GM23338 (cell line): ENCODE measurements around the gene MARCKSL1. TPM values are rescaled to one million over a fixed set of nuclear protein-coding genes. Genes with fewer than 3 reads are reported as not detected.

Source experiments
- ATAC-seq: fragments of 200-7000 bp; cut with Tn5 transposase; 3 replicates; pipeline ENCODE4 v1.9.1; 2020
- DNase-seq: peaks from one replicate; pipeline ENCODE4 v3.0.0-alpha.2; 2015; ENCODE audit warnings: low spot score
- H2AFZ ChIP-seq: fragments of 200-600 bp; sonication (generic); 2 replicates; pipeline ENCODE4 v1.8.0; 2016; ENCODE audit warnings: antibody characterized with exemption, mild to moderate bottlenecking, moderate library complexity
- H3F3A ChIP-seq: fragments of 200-600 bp; sonication (generic); replicated peaks from 2 replicates; pipeline ENCODE4 v1.8.0; 2017; ENCODE audit warnings: antibody characterized with exemption, mixed run types, low read depth
- H3K27ac ChIP-seq: fragments of 200-600 bp; sonication (generic); 2 replicates; pipeline ENCODE4 v1.6.1; 2016; ENCODE audit warnings: low read depth
- H3K27me3 ChIP-seq: fragments of 200-600 bp; sonication (generic); 2 replicates; pipeline ENCODE4 v1.8.0; 2016; ENCODE audit warnings: mild to moderate bottlenecking, mixed run types, moderate library complexity; ENCODE audit not compliant: insufficient read depth
- H3K36me3 ChIP-seq: fragments of 200-600 bp; sonication (generic); 2 replicates; pipeline ENCODE4 v1.8.0; 2016; ENCODE audit warnings: mild to moderate bottlenecking; ENCODE audit not compliant: insufficient read depth
- H3K4me1 ChIP-seq: fragments of 200-600 bp; sonication (generic); 2 replicates; pipeline ENCODE4 v1.8.0; 2016; ENCODE audit warnings: mild to moderate bottlenecking, moderate library complexity; ENCODE audit not compliant: insufficient read depth
- H3K4me2 ChIP-seq: fragments of 200-600 bp; sonication (generic); 2 replicates; pipeline ENCODE4 v1.7.1; 2017; ENCODE audit warnings: mixed run types
- H3K4me3 ChIP-seq: fragments of 200-600 bp; sonication (generic); 2 replicates; pipeline ENCODE4 v1.6.1; 2016; ENCODE audit warnings: mixed run types
- H3K79me2 ChIP-seq: fragments of 200-600 bp; sonication (generic); replicated peaks from 2 replicates; pipeline ENCODE4 v1.8.0; 2017; ENCODE audit warnings: mild to moderate bottlenecking; ENCODE audit not compliant: insufficient read depth
- H3K9me2 ChIP-seq: fragments of 200-600 bp; sonication (generic); 2 replicates; pipeline ENCODE4 v1.8.0; 2017; ENCODE audit not compliant: insufficient read depth
- H4K20me1 ChIP-seq: fragments of 200-600 bp; sonication (generic); replicated peaks from 2 replicates; pipeline ENCODE4 v1.8.0; 2017; ENCODE audit warnings: mild to moderate bottlenecking; ENCODE audit not compliant: insufficient read depth
- H3K27ac Mint-ChIP-seq: 2 replicates; pipeline ENCODE4 v1.8.0; 2020; ENCODE audit warnings: inconsistent platforms, mild to moderate bottlenecking, moderate library complexity, mixed read lengths
- H3K27me3 Mint-ChIP-seq: 3 replicates; pipeline ENCODE4 v1.8.0; 2022; ENCODE audit warnings: low read depth, mild to moderate bottlenecking, moderate library complexity, mixed read lengths, inconsistent platforms; ENCODE audit not compliant: insufficient read depth, poor library complexity
- H3K36me3 Mint-ChIP-seq: 3 replicates; pipeline ENCODE4 v1.8.0; 2021; ENCODE audit warnings: low read depth, mild to moderate bottlenecking, inconsistent platforms, moderate library complexity, mixed read lengths
- H3K4me1 Mint-ChIP-seq: 3 replicates; pipeline ENCODE4 v1.8.0; 2020; ENCODE audit warnings: mild to moderate bottlenecking, inconsistent platforms, mixed read lengths
- H3K4me3 Mint-ChIP-seq: 3 replicates; pipeline ENCODE4 v1.8.0; 2021; ENCODE audit warnings: moderate library complexity, mild to moderate bottlenecking, inconsistent platforms, mixed read lengths
- H3K9me3 Mint-ChIP-seq: 3 replicates; pipeline ENCODE4 v1.8.0; 2020; ENCODE audit warnings: moderate library complexity, mild to moderate bottlenecking, inconsistent platforms, mixed read lengths
- CREB1 ChIP-seq: fragments of 250-450 bp; sonication (Bioruptor Pico); IDR thresholded peaks from 2 replicates; pipeline ENCODE4 v1.5.0; 2020; ENCODE audit warnings: low read depth, mild to moderate bottlenecking, moderate library complexity
- EZH2 ChIP-seq: fragments of 200-600 bp; sonication (generic); IDR thresholded peaks from one replicate; pipeline ENCODE4 v1.8.0; 2017; ENCODE audit warnings: antibody characterized with exemption, mild to moderate bottlenecking, low read depth; ENCODE audit not compliant: unreplicated experiment
- EZH2phosphoT487 ChIP-seq: fragments of 200-600 bp; sonication (generic); IDR thresholded peaks from one replicate; pipeline ENCODE4 v1.8.1; 2018; ENCODE audit warnings: antibody characterized with exemption; ENCODE audit not compliant: unreplicated experiment
- JUNB ChIP-seq: IDR thresholded peaks from one replicate; pipeline ENCODE4 v1.6.1; 2016; ENCODE audit warnings: antibody characterized with exemption; ENCODE audit not compliant: unreplicated experiment
- NANOG ChIP-seq: IDR thresholded peaks from 2 replicates; pipeline ENCODE4 v1.6.1; 2016; ENCODE audit warnings: antibody characterized with exemption, borderline replicate concordance
- POLR2AphosphoS5 ChIP-seq: IDR thresholded peaks from 2 replicates; pipeline ENCODE4 v1.6.1; 2016; ENCODE audit warnings: antibody characterized with exemption, low read depth
- STAT1 ChIP-seq: IDR thresholded peaks from one replicate; pipeline ENCODE4 v1.6.1; 2016; ENCODE audit warnings: antibody characterized with exemption; ENCODE audit not compliant: unreplicated experiment
- ZNF114 ChIP-seq: fragments of 250-450 bp; sonication (Bioruptor Pico); IDR thresholded peaks from 2 replicates; pipeline ENCODE4 v1.5.0; 2020; ENCODE audit warnings: mild to moderate bottlenecking, moderate library complexity
- ZNF331 ChIP-seq: fragments of 250-450 bp; sonication (Bioruptor Pico); IDR thresholded peaks from 2 replicates; pipeline ENCODE4 v1.5.0; 2020; ENCODE audit warnings: low read depth, mild to moderate bottlenecking, moderate library complexity
- ZNF462 ChIP-seq: fragments of 250-450 bp; sonication (Bioruptor Pico); IDR thresholded peaks from 2 replicates; pipeline ENCODE4 v1.5.0; 2020; ENCODE audit warnings: mild to moderate bottlenecking, moderate library complexity
- polyA plus RNA-seq: library from polyadenylated mRNA; unstranded; fragments of >200 nt; fragmentation: Nextera tagmentation; extraction: Ambion mirVana; gene quantifications from 2 replicates; pipeline ENCODE4 v1.2.1, GENCODE V29; 2016
- total RNA-seq: library from RNA; depleted of rRNA; stranded (reverse); fragments of >200 nt; shearing (Covaris generic); gene quantifications from 2 replicates; pipeline ENCODE4 v1.2.3, GENCODE V29; 2014
- TF ChIP-seq, protein P1 (sequence below): IDR thresholded peaks from one replicate; pipeline ENCODE4 v1.6.1; 2018; ENCODE audit warnings: antibody characterized with exemption; ENCODE audit not compliant: unreplicated experiment

The MARCKSL1 gene
- total and polyA plus RNA-seq, 2 experiments from 2014 or later: 329 to 553 TPM

GRCh38 chr1:32345289-32345827 lies 9.3 kb upstream of the MARCKSL1 start (continued):
- TF ChIP-seq, protein P1, sequence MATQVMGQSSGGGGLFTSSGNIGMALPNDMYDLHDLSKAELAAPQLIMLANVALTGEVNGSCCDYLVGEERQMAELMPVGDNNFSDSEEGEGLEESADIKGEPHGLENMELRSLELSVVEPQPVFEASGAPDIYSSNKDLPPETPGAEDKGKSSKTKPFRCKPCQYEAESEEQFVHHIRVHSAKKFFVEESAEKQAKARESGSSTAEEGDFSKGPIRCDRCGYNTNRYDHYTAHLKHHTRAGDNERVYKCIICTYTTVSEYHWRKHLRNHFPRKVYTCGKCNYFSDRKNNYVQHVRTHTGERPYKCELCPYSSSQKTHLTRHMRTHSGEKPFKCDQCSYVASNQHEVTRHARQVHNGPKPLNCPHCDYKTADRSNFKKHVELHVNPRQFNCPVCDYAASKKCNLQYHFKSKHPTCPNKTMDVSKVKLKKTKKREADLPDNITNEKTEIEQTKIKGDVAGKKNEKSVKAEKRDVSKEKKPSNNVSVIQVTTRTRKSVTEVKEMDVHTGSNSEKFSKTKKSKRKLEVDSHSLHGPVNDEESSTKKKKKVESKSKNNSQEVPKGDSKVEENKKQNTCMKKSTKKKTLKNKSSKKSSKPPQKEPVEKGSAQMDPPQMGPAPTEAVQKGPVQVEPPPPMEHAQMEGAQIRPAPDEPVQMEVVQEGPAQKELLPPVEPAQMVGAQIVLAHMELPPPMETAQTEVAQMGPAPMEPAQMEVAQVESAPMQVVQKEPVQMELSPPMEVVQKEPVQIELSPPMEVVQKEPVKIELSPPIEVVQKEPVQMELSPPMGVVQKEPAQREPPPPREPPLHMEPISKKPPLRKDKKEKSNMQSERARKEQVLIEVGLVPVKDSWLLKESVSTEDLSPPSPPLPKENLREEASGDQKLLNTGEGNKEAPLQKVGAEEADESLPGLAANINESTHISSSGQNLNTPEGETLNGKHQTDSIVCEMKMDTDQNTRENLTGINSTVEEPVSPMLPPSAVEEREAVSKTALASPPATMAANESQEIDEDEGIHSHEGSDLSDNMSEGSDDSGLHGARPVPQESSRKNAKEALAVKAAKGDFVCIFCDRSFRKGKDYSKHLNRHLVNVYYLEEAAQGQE: no peak
- TF ChIP-seq JUNB (no peak), ZNF114 (no peak), POLR2AphosphoS5 (no peak), STAT1 (no peak)

DNA sequence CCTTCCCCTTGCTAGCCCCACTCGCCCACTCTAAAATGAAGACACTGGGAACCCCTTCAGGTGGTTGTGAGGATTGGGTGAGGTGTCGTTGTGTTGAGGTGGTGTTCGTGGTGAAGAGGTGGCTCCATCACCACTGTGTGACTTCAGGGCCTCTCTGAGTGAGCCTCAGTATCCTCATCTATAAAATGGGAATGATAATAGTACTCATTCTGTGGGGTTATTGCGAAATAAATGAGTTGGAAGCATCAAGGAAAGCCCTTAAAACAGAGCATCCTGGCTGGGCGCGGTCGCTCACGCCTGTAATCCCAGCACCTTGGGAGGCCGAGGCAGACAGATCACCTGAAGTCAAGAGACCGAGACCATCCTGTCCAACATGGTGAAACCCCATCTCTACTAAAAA lies 6.7 kb upstream of the MARCKSL1 start:
- H3K27me3 ChIP-seq: no peaks in the 10 kb centered on the region
- peaks cover 16% of the 10 kb centered on the region for H3K27me3 Mint-ChIP-seq
- peaks cover 16% of the 10 kb centered on the region for H3K4me1 Mint-ChIP-seq
- ATAC-seq (no peak), DNase-seq (no peak)
- H3K4me2 ChIP-seq: no peak overlapping the region
- no peaks in the 10 kb centered on the region for H4K20me1 ChIP-seq
- no peaks in the 10 kb centered on the region for H3K9me2 ChIP-seq
- H3K4me3 Mint-ChIP-seq: no peak overlapping the region
- no peaks in the 10 kb centered on the region; the same call in 2 of the 3 replicates for H3K36me3 Mint-ChIP-seq
- no peaks in the 10 kb centered on the region for H3K79me2 ChIP-seq
- H3K36me3 ChIP-seq: no peaks in the 10 kb centered on the region
- H3K4me1 ChIP-seq: no peaks in the 10 kb centered on the region; the same call in 1 of the 2 replicates
- no peak overlapping the region for H3K27ac Mint-ChIP-seq
- no peaks in the 10 kb centered on the region for H3F3A ChIP-seq
- no peak overlapping the region for H3K4me3 ChIP-seq
- no peaks in the 10 kb centered on the region for H3K9me3 Mint-ChIP-seq
- no peak overlapping the region for H2AFZ ChIP-seq
- H3K27ac ChIP-seq: no peak overlapping the region
- TF ChIP-seq EZH2: no peak
- TF ChIP-seq EZH2phosphoT487: no peak
- no peak for TF ChIP-seq ZNF114
- no peak for TF ChIP-seq JUNB
- TF ChIP-seq ZNF331: no peak
- no peak for TF ChIP-seq NANOG
- no peak for TF ChIP-seq STAT1
- no peak for TF ChIP-seq ZNF462 (CRISPR knock-in tag)
- no peak for TF ChIP-seq CREB1 (CRISPR knock-in tag)
- no peak for TF ChIP-seq POLR2AphosphoS5
- TF ChIP-seq, protein P1: no peak
